K562 (cell line): ENCODE data around the gene SACS. TPM values are rescaled to one million over a fixed set of nuclear protein-coding genes. Genes with fewer than 3 reads are reported as not detected.

Experiments
- ATAC-seq: fragments of 200-7000 bp; cut with Tn5 transposase; 3 replicates; pipeline ENCODE4 v1.9.1; 2020; ENCODE audit warnings: moderate library complexity
- BruUV-seq: library from RNA; stranded (reverse); fragments of 400-500 nt; replicated peaks from 2 replicates; lab custom pipeline; 2021; lab: Mats Ljungman, UMichigan
- CTCF ChIA-PET: fragments of 300-600 bp; formaldehyde crosslinking; extraction: SDS; loops from one replicate; lab custom pipeline; 2021; ENCODE audit warnings: low intra/inter-chr PET ratio; lab: Yijun Ruan, JAX
- POLR2A ChIA-PET: fragments of 300-600, 350-650 bp; sonication (Branson Sonifier 250); formaldehyde crosslinking; extraction: SDS; loops from one replicate; lab custom pipeline; 2021; ENCODE audit warnings: antibody characterized with exemption, inconsistent platforms; lab: Yijun Ruan, JAX
- DNase-seq, 4 experiments: peaks; one replicate each; pipeline versions ENCODE4 v3.0.0 to v3.0.0-alpha.2; 2011 to 2018; ENCODE audit warnings: low spot score in 3 of 4, mixed read lengths in 3 of 4; ENCODE audit errors: extremely low read depth in 1 of 4
- FAIRE-seq: peaks from 2 replicates; lab custom pipeline; 2011; peaks lifted over from hg19 to GRCh38; lab: Jason Lieb, UNC
- H2AFZ ChIP-seq: 2 replicates; pipeline ENCODE4 v1.6.0; 2011; ENCODE audit warnings: low read depth, low read length, control low read depth, inconsistent platforms
- H3K27ac ChIP-seq: fragments of 200-600 bp; 3 replicates; pipeline ENCODE4 v1.8.0; 2011; ENCODE audit warnings: low read depth, mild to moderate bottlenecking, control low read depth, inconsistent platforms, low read length, moderate library complexity, mixed read lengths; ENCODE audit errors: extremely low read depth
- H3K27me3 ChIP-seq, 2 experiments: fragments of 300-600 bp in 1 of 2; 2 replicates in 1 of 2; 3 replicates in 1 of 2; pipeline versions ENCODE4 v1.6.0 to v1.8.0; 2011; ENCODE audit warnings: inconsistent platforms in 2 of 2, low read length in 2 of 2, mild to moderate bottlenecking in 1 of 2, mixed read lengths in 1 of 2, moderate library complexity in 1 of 2; ENCODE audit not compliant: control insufficient read depth in 2 of 2, insufficient read depth in 2 of 2
- H3K36me3 ChIP-seq: fragments of 300-600 bp; 3 replicates; pipeline ENCODE4 v1.8.0; 2011; ENCODE audit warnings: mild to moderate bottlenecking, low read length, inconsistent platforms; ENCODE audit not compliant: control insufficient read depth, insufficient read depth
- H3K4me1 ChIP-seq, 2 experiments: fragments of 200-600 bp in 1 of 2; replicated peaks in 1 of 2; 2 replicates in 1 of 2; 3 replicates in 1 of 2; pipeline versions ENCODE4 v1.5.1 to v1.8.0; 2011; ENCODE audit warnings: inconsistent platforms in 2 of 2, low read length in 2 of 2, mild to moderate bottlenecking in 1 of 2, mixed read lengths in 1 of 2, moderate library complexity in 1 of 2; ENCODE audit not compliant: control insufficient read depth in 2 of 2, insufficient read depth in 2 of 2
- H3K4me2 ChIP-seq: 2 replicates; pipeline ENCODE4 v1.6.1; 2011; ENCODE audit warnings: low read length, control low read depth, inconsistent platforms, mixed read lengths; ENCODE audit not compliant: insufficient read depth
- H3K4me3 ChIP-seq: fragments of 200-600 bp; sonication (generic), shearing (Covaris generic); 2 replicates; pipeline ENCODE4 v1.5.1; 2016; ENCODE audit warnings: control low read depth, inconsistent platforms
- H3K79me2 ChIP-seq: fragments of 200-600 bp; 3 replicates; pipeline ENCODE4 v1.8.0; 2011; ENCODE audit warnings: low read length, inconsistent platforms; ENCODE audit not compliant: control insufficient read depth, insufficient read depth
- H3K9ac ChIP-seq, 2 experiments: 2 replicates each; pipeline versions ENCODE4 v1.6.0 to v1.6.1; 2011; ENCODE audit warnings: low read depth in 2 of 2, low read length in 2 of 2, control low read depth in 1 of 2, inconsistent platforms in 1 of 2, mild to moderate bottlenecking in 1 of 2, mixed read lengths in 1 of 2; ENCODE audit not compliant: insufficient read depth in 1 of 2
- H3K9me1 ChIP-seq: one replicate; pipeline ENCODE4 v1.6.0; 2011; ENCODE audit warnings: inconsistent platforms, mild to moderate bottlenecking, low read length, moderate library complexity; ENCODE audit not compliant: control insufficient read depth, insufficient read depth
- H3K9me3 ChIP-seq: replicated peaks from 2 replicates; pipeline ENCODE4 v1.5.1; 2011; ENCODE audit warnings: low read depth, low read length, inconsistent platforms; ENCODE audit not compliant: control insufficient read depth, insufficient read depth
- H4K20me1 ChIP-seq: replicated peaks from 2 replicates; pipeline ENCODE4 v1.6.1; 2011; ENCODE audit warnings: low read length, inconsistent platforms, mixed read lengths; ENCODE audit not compliant: control insufficient read depth, insufficient read depth
- CBFA2T3 ChIP-seq: fragments of 450-650 bp; IDR thresholded peaks from 2 replicates; pipeline ENCODE4 v1.6.1; 2017
- CBX3 ChIP-seq, 2 experiments: IDR thresholded peaks; 1 replicate in 1 of 2; 2 replicates in 1 of 2; pipeline ENCODE4 v1.6.1; 2012; ENCODE audit warnings: inconsistent platforms in 2 of 2, low read length in 2 of 2, borderline replicate concordance in 1 of 2, control low read depth in 1 of 2
- CHD4 ChIP-seq: fragments of 200-600 bp; sonication (generic); IDR thresholded peaks from 3 replicates; pipeline ENCODE4 v1.6.1; 2012; ENCODE audit warnings: low read depth, mild to moderate bottlenecking, mixed read lengths, low read length, inconsistent platforms; ENCODE audit not compliant: insufficient read depth, insufficient replicate concordance, poor library complexity, severe bottlenecking
- FOSL1 ChIP-seq: fragments of 200-800 bp; sonication (Bioruptor generic); conservative IDR thresholded peaks from 2 replicates; pipeline ENCODE4 v1.6.1; 2016; ENCODE audit warnings: missing genetic modification characterization, missing compliant biosample characterization
- HIVEP1 ChIP-seq: fragments of 250-450 bp; sonication (Bioruptor Pico); IDR thresholded peaks from 2 replicates; pipeline ENCODE4 v1.4.0; 2020; ENCODE audit warnings: mild to moderate bottlenecking
- HLTF ChIP-seq: fragments of 450-650 bp; IDR thresholded peaks from 2 replicates; pipeline ENCODE4 v1.6.1; 2016
- L3MBTL2 ChIP-seq: fragments of 450-650 bp; IDR thresholded peaks from 2 replicates; pipeline ENCODE4 v1.6.1; 2016; ENCODE audit warnings: mild to moderate bottlenecking, moderate library complexity
- MBD1 ChIP-seq: fragments of 250-450 bp; sonication (Bioruptor Pico); IDR thresholded peaks from 2 replicates; pipeline ENCODE4 v1.8.0; 2022; ENCODE audit warnings: inconsistent platforms
- MCM7 ChIP-seq, 2 experiments: fragments of 450-650 bp; IDR thresholded peaks; 2 replicates each; pipeline ENCODE4 v1.6.1; 2016 to 2018
- SAFB2 ChIP-seq: fragments of 200-400 bp; formaldehyde crosslinking; IDR thresholded peaks from 2 replicates; pipeline ENCODE4 v1.6.1; 2018; ENCODE audit warnings: borderline replicate concordance, low read length, low read depth, moderate library complexity; ENCODE audit not compliant: severe bottlenecking
- SNIP1 ChIP-seq: fragments of 450-650 bp; IDR thresholded peaks from 2 replicates; pipeline ENCODE4 v1.7.1; 2017; ENCODE audit warnings: low read depth, mild to moderate bottlenecking
- YY1 ChIP-seq, 3 experiments: IDR thresholded peaks; 2 replicates each; pipeline ENCODE4 v1.6.1; 2011; ENCODE audit warnings: low read length in 2 of 3, mild to moderate bottlenecking in 2 of 3, moderate library complexity in 2 of 3, borderline replicate concordance in 1 of 3, control low read depth in 1 of 3, low read depth in 1 of 3; ENCODE audit not compliant: insufficient read depth in 3 of 3, insufficient replicate concordance in 2 of 3, control insufficient read depth in 1 of 3, insufficient read length in 1 of 3; ENCODE audit errors: extremely low read depth in 1 of 3
- ZNF134 ChIP-seq: fragments of 250-450 bp; sonication (Bioruptor Pico); conservative IDR thresholded peaks from 2 replicates; pipeline ENCODE4 v1.4.0; 2020
- ZNF384 ChIP-seq: IDR thresholded peaks from 2 replicates; pipeline ENCODE4 v1.6.1; 2012; ENCODE audit warnings: low read depth, low read length, improper control_type of control experiment
- ZNF589 ChIP-seq: fragments of 200-800 bp; sonication (Bioruptor generic); IDR thresholded peaks from 2 replicates; pipeline ENCODE4 v1.6.1; 2016; ENCODE audit warnings: low read depth, missing genetic modification characterization, missing compliant biosample characterization
- ZNF707 ChIP-seq: fragments of 250-450 bp; sonication (Bioruptor Pico); conservative IDR thresholded peaks from 2 replicates; pipeline ENCODE4 v1.8.0; 2022; ENCODE audit warnings: inconsistent platforms, mild to moderate bottlenecking, moderate library complexity
- WGBS: fragments of 100-300 bp; shearing (Covaris generic); methylation state at CpG from one replicate; pipeline ENCODE4 v1.1.6; 2016; ENCODE audit warnings: low coverage, mixed read lengths; ENCODE audit not compliant: insufficient coverage; ENCODE audit errors: missing lambda C conversion rate; 5-methylcytosine and 5-hydroxymethylcytosine counted together
- in situ Hi-C: fragments of 300-500 bp; cut with MboI; formaldehyde crosslinking; loops from 4 replicates; pipeline ENCODE4 v1.15.0; 2018; ENCODE audit warnings: inconsistent platforms, mixed read lengths
- intact Hi-C: fragments of 100-400 bp; cut with micrococcal nuclease; formaldehyde crosslinking; loops from 2 replicates; pipeline ENCODE4 v1.14.2; 2022
- polyA plus RNA-seq, 8 experiments: library from polyadenylated mRNA; depleted of rRNA in 4 of 8; stranded (reverse) in 5 of 8; unstranded in 3 of 8; fragments of >200 nt; fragmentation: Nextera tagmentation in 2 of 8; fragmentation: Illumina TruSeq in 1 of 8; extraction: Ambion mirVana in 2 of 8; extraction: Trizol in 1 of 8; gene quantifications; 2 replicates each; pipeline versions ENCODE4 v1.2.1 to v1.2.3, GENCODE V29; 2011 to 2014; ENCODE audit warnings: inconsistent platforms in 1 of 8, missing spikeins in 1 of 8
- total RNA-seq, 7 experiments: library from RNA; depleted of rRNA in 6 of 7; stranded (reverse); fragments of >200 nt in 6 of 7; fragmentation: Illumina TruSeq in 2 of 7; extraction: Trizol in 2 of 7; gene quantifications; 2 replicates each; pipeline versions ENCODE4 v1.2.1 to v1.2.3, GENCODE V29; 2011 to 2021; ENCODE audit warnings: low replicate concordance in 1 of 7
- TF ChIP-seq, protein P1 (sequence below): fragments of 450-650 bp; formaldehyde crosslinking; IDR thresholded peaks from 2 replicates; pipeline ENCODE4 v1.4.0; 2022; ENCODE audit warnings: mild to moderate bottlenecking, moderate library complexity

SACS gene
- total and polyA plus RNA-seq, 9 of the 15 experiments (the other 6 are each of a cell fraction or from before 2014, with no cell fraction given) = 4.7 to 28.2 (median 18.9) TPM

GRCh38 chr13:23349161-23349897 is 84.2 kb downstream of the SACS start:
- Histone ChIP-seq H3K27ac (no peak overlapping the region), H3K9me3 (no peaks in the 10 kb centered on the region), H4K20me1 (no peaks in the 10 kb centered on the region), H3K9me1 (no peaks in the 10 kb centered on the region), H3K9ac (no peak overlapping the region), H3K4me3 (no peak overlapping the region), H2AFZ (no peak overlapping the region), H3K4me1 (no peaks in the 10 kb centered on the region), H3K36me3 (peaks cover 49% of the 10 kb centered on the region; the same call in 2 of the 3 replicates), H3K4me2 (no peak overlapping the region), H3K27me3 (no peaks in the 10 kb centered on the region), H3K79me2 (no peaks in the 10 kb centered on the region)
- ATAC-seq (no peak), DNase-seq (no peak), FAIRE-seq (no peak)
- BruUV-seq = no TSS peak
- CTCF ChIA-PET = no interaction called here
- POLR2A ChIA-PET = interaction anchor here (0.5 kb wide), 1 partner anchor 12 kb away, joined by 3 read pairs; no protein-coding TSS in a partner anchor
- intact Hi-C loops (no loop called here), in situ Hi-C loops (no loop called here)
- 96% methylated on average over 4 of the region's 4 CpGs for WGBS
- no peak for TF ChIP-seq HLTF
- no peak for TF ChIP-seq ZNF384
- no peak for TF ChIP-seq ZNF707 (CRISPR knock-in tag)
- no peak for TF ChIP-seq MBD1 (CRISPR knock-in tag)
- TF ChIP-seq, protein P1, sequence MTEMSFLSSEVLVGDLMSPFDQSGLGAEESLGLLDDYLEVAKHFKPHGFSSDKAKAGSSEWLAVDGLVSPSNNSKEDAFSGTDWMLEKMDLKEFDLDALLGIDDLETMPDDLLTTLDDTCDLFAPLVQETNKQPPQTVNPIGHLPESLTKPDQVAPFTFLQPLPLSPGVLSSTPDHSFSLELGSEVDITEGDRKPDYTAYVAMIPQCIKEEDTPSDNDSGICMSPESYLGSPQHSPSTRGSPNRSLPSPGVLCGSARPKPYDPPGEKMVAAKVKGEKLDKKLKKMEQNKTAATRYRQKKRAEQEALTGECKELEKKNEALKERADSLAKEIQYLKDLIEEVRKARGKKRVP = no peak
- TF ChIP-seq CHD4 = no peak
- no peak for TF ChIP-seq SNIP1
- TF ChIP-seq ZNF589 (CRISPR knock-in tag) = no peak
- no peak for TF ChIP-seq L3MBTL2
- no peak for TF ChIP-seq CBFA2T3
- TF ChIP-seq CBX3 (IDR thresholded peaks at IDR 0.05; ENCODE audit: borderline replicate concordance in 1 of 2, low read length in 2 of 2) = no peak
- no peak for TF ChIP-seq YY1 (IDR thresholded peaks at IDR 0.05; ENCODE audit: borderline replicate concordance in 1 of 3, control insufficient read depth in 1 of 3, extremely low read depth in 1 of 3, insufficient read depth in 3 of 3, insufficient read length in 1 of 3, insufficient replicate concordance in 2 of 3, low read depth in 1 of 3, low read length in 2 of 3)
- no peak for TF ChIP-seq FOSL1 (tag)
- no peak for TF ChIP-seq SAFB2
- no peak for TF ChIP-seq ZNF134 (CRISPR knock-in tag)
- no peak for TF ChIP-seq MCM7 (IDR thresholded peaks at IDR 0.05)
- TF ChIP-seq HIVEP1 (CRISPR knock-in tag) = no peak
